Neutrophil (primary cell): ENCODE results near the gene CHCHD1.

ENCODE experiments used
- H3K27ac ChIP-seq: fragments of 200-600 bp; sonication (generic); 2 replicates; pipeline ENCODE4 v1.5.1; 2016; ENCODE audit warnings: mild to moderate bottlenecking, moderate library complexity
- H3K27me3 ChIP-seq: fragments of 200-600 bp; sonication (generic); 2 replicates; pipeline ENCODE4 v1.6.0; 2016; ENCODE audit warnings: mild to moderate bottlenecking
- H3K36me3 ChIP-seq: fragments of 200-600 bp; sonication (generic); 2 replicates; pipeline ENCODE4 v1.5.1; 2017
- H3K4me1 ChIP-seq, 2 experiments: fragments of 200-600 bp in 1 of 2; sonication (generic) in 1 of 2; 1 replicate in 1 of 2; 2 replicates in 1 of 2; pipeline versions ENCODE4 v1.5.1 to v1.6.1; 2013 to 2016; ENCODE audit warnings: low read depth in 1 of 2, low read length in 1 of 2, mild to moderate bottlenecking in 1 of 2, moderate library complexity in 1 of 2; ENCODE audit not compliant: control insufficient read depth in 1 of 2, insufficient read depth in 1 of 2
- H3K4me3 ChIP-seq, 2 experiments: fragments of 200-600 bp in 1 of 2; sonication (generic) in 1 of 2; 1 replicate in 1 of 2; 2 replicates in 1 of 2; pipeline ENCODE4 v1.5.1; 2013 to 2016; ENCODE audit warnings: low read depth in 1 of 2, low read length in 1 of 2, mild to moderate bottlenecking in 1 of 2, moderate library complexity in 1 of 2
- H3K9me3 ChIP-seq: fragments of 200-600 bp; sonication (generic); 2 replicates; pipeline ENCODE4 v1.5.1; 2016
- CTCF ChIP-seq: fragments of 200-600 bp; sonication (generic); IDR thresholded peaks from 2 replicates; pipeline ENCODE4 v1.5.1; 2016; ENCODE audit warnings: antibody characterized with exemption

Gene CHCHD1

GRCh38 chr10:73812657-73813056 lies 30.8 kb downstream of the CHCHD1 start:
- Histone ChIP-seq H3K4me3 (no peak overlapping the region), H3K36me3 (peaks cover 64% of the 10 kb centered on the region), H3K27me3 (no peaks in the 10 kb centered on the region), H3K27ac (peak overlapping the region; percentile 99), H3K9me3 (no peaks in the 10 kb centered on the region), H3K4me1 (peaks cover 49 to 54% of the 10 kb centered on the region in 2 experiments)
- TF ChIP-seq CTCF: no peak

- peaks cover 64% of the 10 kb centered on the region for H3K36me3 ChIP-seq
- H3K27me3 ChIP-seq: no peaks in the 10 kb centered on the region
- H3K9me3 ChIP-seq: no peaks in the 10 kb centered on the region
- no peak for TF ChIP-seq CTCF
- peaks cover 55 to 61% of the 10 kb centered on the region in 2 experiments for H3K4me1 ChIP-seq
- H3K4me3 ChIP-seq: no peak overlapping the region
- peak overlapping the region; percentile 99 for H3K27ac ChIP-seq
Measured at GRCh38 chr10:73813333-73813732, 31.5 kb downstream of the CHCHD1 start.

GRCh38 chr10:73814276-73814895 lies 32.5 kb downstream of the CHCHD1 start:
- Histone ChIP-seq H3K9me3 (no peaks in the 10 kb centered on the region), H3K4me1 (peaks cover 60 to 68% of the 10 kb centered on the region in 2 experiments), H3K36me3 (peaks cover 68% of the 10 kb centered on the region), H3K4me3 (no peak overlapping the region), H3K27me3 (no peaks in the 10 kb centered on the region), H3K27ac (peak overlapping the region; percentile 81)
- TF ChIP-seq CTCF: no peak

GRCh38 chr10:73814896-73815718 lies 33.3 kb downstream of the CHCHD1 start:
- Histone ChIP-seq H3K4me1 (peaks cover 60 to 68% of the 10 kb centered on the region in 2 experiments), H3K27me3 (no peaks in the 10 kb centered on the region), H3K9me3 (no peaks in the 10 kb centered on the region), H3K36me3 (peaks cover 75% of the 10 kb centered on the region), H3K4me3 (no peak overlapping the region), H3K27ac (peak overlapping the region; percentile 81)
- TF ChIP-seq CTCF: peak; percentile 21

GRCh38 chr10:73815719-73816030 lies 33.8 kb downstream of the CHCHD1 start:
- H3K4me3 ChIP-seq: peak overlapping the region in 1 of 2 experiments; percentile 31
- no peak for TF ChIP-seq CTCF
- H3K9me3 ChIP-seq: no peaks in the 10 kb centered on the region
- peak overlapping the region; percentile 81 for H3K27ac ChIP-seq
- peaks cover 77% of the 10 kb centered on the region for H3K36me3 ChIP-seq
- no peaks in the 10 kb centered on the region for H3K27me3 ChIP-seq
- peaks cover 56 to 63% of the 10 kb centered on the region in 2 experiments for H3K4me1 ChIP-seq
